Measurements from ENCODE around the gene SFTA2. TPM values are rescaled to one million over a fixed set of nuclear protein-coding genes. Genes with fewer than 3 reads are reported as not detected.

Gene SFTA2
- total and polyA plus RNA-seq, 9 of the 15 experiments (the other 6 are each of a cell fraction or from before 2014, with no cell fraction given) = not detected

- peak; percentile 12 for TF ChIP-seq CCNT2 (IDR thresholded peaks at IDR 0.05; ENCODE audit: borderline replicate concordance, extremely low read depth, insufficient read length, low read depth, low read length)
- no peak for TF ChIP-seq MYNN (IDR thresholded peaks at IDR 0.05)
- TF ChIP-seq MYNN (CRISPR knock-in tag; IDR thresholded peaks at IDR 0.05) = no peak
- no peak for TF ChIP-seq ARID2 (IDR thresholded peaks at IDR 0.05)
- TF ChIP-seq NBN (IDR thresholded peaks at IDR 0.05; ENCODE audit: low read depth) = no peak
- TF ChIP-seq TGIF2 (CRISPR knock-in tag; IDR thresholded peaks at IDR 0.05) = no peak
- TF ChIP-seq VEZF1 (CRISPR knock-in tag; IDR thresholded peaks at IDR 0.05) = peak; percentile 58
- 0 out of 2 replicates have a peak, but pooled peaks have one; percentile 45 for TF ChIP-seq E2F1 (CRISPR knock-in tag; IDR thresholded peaks at IDR 0.05)
- TF ChIP-seq NKRF (IDR thresholded peaks at IDR 0.05; ENCODE audit: borderline replicate concordance) = peak; percentile 23; the same call in 1 of the 2 replicates
- TF ChIP-seq REST (IDR thresholded peaks at IDR 0.05; ENCODE audit: borderline replicate concordance) = no peak
- TF ChIP-seq REST (CRISPR knock-in tag; IDR thresholded peaks at IDR 0.05; ENCODE audit: low read depth) = no peak
- no peak for TF ChIP-seq GABPB2 (CRISPR knock-in tag; conservative IDR thresholded peaks at IDR 0.05)
Observed at GRCh38 chr6:30884521-30885480, 47.2 kb downstream of the SFTA2 start (continued).

Data from K562 (cell line).